Peyer's patch (tissue), 4 donors: ENCODE results near the gene EBNA1BP2. TPM values are rescaled to one million over a fixed set of nuclear protein-coding genes. Genes with fewer than 3 reads are reported as not detected.
"Not testable (repeated sequence)": the region's sequence is repeated elsewhere in the genome, so short reads cannot be mapped to it uniquely, and the experiment has no call there.

Source experiments
- DNase-seq, 3 donors: peaks; one replicate each; pipeline ENCODE4 v3.0.0-alpha.2; 2017 to 2019
- H3K27ac ChIP-seq, 4 donors: fragments of 200-600 bp; sonication (generic); one replicate each; pipeline ENCODE4 v1.5.1; 2016 to 2019
- H3K27me3 ChIP-seq, 2 donors: fragments of 200-600 bp; sonication (generic); one replicate each; pipeline ENCODE4 v1.5.1; 2019
- H3K36me3 ChIP-seq, 3 donors: fragments of 200-600 bp; sonication (generic); one replicate each; pipeline ENCODE4 v1.5.1; 2016 to 2019
- H3K4me1 ChIP-seq, 4 donors: fragments of 200-600 bp; sonication (generic); one replicate each; pipeline ENCODE4 v1.5.1; 2016 to 2019
- H3K4me3 ChIP-seq, 4 donors: fragments of 200-600 bp; sonication (generic); 1 replicate in 3 of 4; 2 replicates in 1 of 4; pipeline ENCODE4 v1.5.1; 2016 to 2019; ENCODE audit warnings: mild to moderate bottlenecking in 1 of 4
- H3K9me3 ChIP-seq, 4 donors: fragments of 200-600 bp; sonication (generic); one replicate each; pipeline ENCODE4 v1.5.1; 2016 to 2019; ENCODE audit warnings: mild to moderate bottlenecking in 1 of 4
- POLR2A ChIP-seq, 2 donors: fragments of 450-650 bp; IDR thresholded peaks; one replicate each; pipeline ENCODE4 v1.5.1; 2017; ENCODE audit warnings: antibody characterized with exemption in 2 of 2, mild to moderate bottlenecking in 2 of 2, moderate library complexity in 2 of 2
- small RNA-seq, 2 donors: library from RNA; depleted of rRNA; stranded (forward); fragments of <200 nt; gene quantifications; one replicate each; pipeline ENCODE3, GENCODE V24; 2016
- total RNA-seq, 4 donors: library from RNA; depleted of rRNA; stranded (reverse); fragments of >200 nt; gene quantifications; one replicate each; pipeline ENCODE4 v1.1.0, GENCODE V29; 2016
- TF ChIP-seq, protein P1 (sequence below), 6 experiments: fragments of 450-650 bp in 4 of 6; fragments of 200-600 bp in 2 of 6; sonication (generic) in 1 of 6; IDR thresholded peaks; one replicate each; pipeline ENCODE4 v1.5.1; 2017 to 2019; ENCODE audit warnings: antibody characterized with exemption in 6 of 6, mild to moderate bottlenecking in 3 of 6, moderate library complexity in 1 of 6

EBNA1BP2 gene
- total RNA-seq, 4 donors from 2014 or later: 12.8 to 62.7 (median 23.3) TPM

DNA sequence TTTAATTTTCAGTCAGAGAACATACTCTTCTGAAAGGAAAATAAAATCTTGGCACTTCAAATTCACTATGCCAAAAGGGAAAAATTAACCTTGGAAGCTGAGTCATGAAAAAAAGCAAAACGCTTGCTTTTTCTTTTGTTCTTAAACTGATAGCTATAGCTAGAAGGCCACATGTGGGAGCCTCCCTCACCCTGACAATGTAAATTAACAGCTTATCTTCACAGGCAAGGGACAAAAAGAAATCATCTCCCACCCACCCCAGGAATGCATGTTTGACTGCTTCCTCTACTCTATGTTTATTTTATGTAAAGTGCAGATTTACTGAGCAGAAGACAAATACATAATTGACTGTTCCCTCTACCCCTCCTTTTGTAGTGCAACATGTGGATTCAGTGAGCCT lies 38.0 kb downstream of the EBNA1BP2 start:
- Histone ChIP-seq H3K9me3 (no peaks in the 10 kb centered on the region), H3K4me3 (no peak overlapping the region), H3K36me3 (no peaks in the 10 kb centered on the region), H3K27ac (no peak overlapping the region), H3K4me1 (no peaks in the 10 kb centered on the region), H3K27me3 (no peaks in the 10 kb centered on the region)
- TF ChIP-seq POLR2A (IDR thresholded peaks at IDR 0.05): no peak
- TF ChIP-seq, protein P1, sequence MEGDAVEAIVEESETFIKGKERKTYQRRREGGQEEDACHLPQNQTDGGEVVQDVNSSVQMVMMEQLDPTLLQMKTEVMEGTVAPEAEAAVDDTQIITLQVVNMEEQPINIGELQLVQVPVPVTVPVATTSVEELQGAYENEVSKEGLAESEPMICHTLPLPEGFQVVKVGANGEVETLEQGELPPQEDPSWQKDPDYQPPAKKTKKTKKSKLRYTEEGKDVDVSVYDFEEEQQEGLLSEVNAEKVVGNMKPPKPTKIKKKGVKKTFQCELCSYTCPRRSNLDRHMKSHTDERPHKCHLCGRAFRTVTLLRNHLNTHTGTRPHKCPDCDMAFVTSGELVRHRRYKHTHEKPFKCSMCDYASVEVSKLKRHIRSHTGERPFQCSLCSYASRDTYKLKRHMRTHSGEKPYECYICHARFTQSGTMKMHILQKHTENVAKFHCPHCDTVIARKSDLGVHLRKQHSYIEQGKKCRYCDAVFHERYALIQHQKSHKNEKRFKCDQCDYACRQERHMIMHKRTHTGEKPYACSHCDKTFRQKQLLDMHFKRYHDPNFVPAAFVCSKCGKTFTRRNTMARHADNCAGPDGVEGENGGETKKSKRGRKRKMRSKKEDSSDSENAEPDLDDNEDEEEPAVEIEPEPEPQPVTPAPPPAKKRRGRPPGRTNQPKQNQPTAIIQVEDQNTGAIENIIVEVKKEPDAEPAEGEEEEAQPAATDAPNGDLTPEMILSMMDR (IDR thresholded peaks at IDR 0.05): no peak
- no peak for DNase-seq

DNA sequence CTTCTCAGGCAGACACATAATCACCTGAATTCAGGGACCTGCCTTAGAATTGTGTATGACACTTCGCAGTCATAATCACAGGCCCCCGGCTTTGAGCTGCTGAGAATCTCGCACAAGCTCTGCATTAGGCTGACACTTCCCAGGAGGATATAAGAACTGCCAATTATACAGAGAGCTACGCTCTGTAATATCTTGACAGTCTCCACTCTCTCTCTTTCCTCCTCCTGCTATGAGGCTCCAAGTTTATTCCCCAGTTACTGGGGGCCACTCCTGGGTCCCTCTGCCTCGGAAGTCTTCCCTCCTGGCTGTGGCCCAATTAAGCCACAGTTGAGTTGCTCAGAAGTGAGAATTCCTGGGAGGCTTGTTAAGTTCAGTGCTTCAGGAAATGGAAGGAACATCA lies 42.7 kb downstream of the EBNA1BP2 start:
- Histone ChIP-seq H3K27ac (no peak overlapping the region), H3K36me3 (no peaks in the 10 kb centered on the region), H3K4me1 (no peaks in the 10 kb centered on the region), H3K27me3 (no peaks in the 10 kb centered on the region), H3K9me3 (no peaks in the 10 kb centered on the region), H3K4me3 (no peak overlapping the region)
- TF ChIP-seq POLR2A (IDR thresholded peaks at IDR 0.05): no peak
- TF ChIP-seq, protein P1 (IDR thresholded peaks at IDR 0.05): no peak
- DNase-seq: no peak

DNA sequence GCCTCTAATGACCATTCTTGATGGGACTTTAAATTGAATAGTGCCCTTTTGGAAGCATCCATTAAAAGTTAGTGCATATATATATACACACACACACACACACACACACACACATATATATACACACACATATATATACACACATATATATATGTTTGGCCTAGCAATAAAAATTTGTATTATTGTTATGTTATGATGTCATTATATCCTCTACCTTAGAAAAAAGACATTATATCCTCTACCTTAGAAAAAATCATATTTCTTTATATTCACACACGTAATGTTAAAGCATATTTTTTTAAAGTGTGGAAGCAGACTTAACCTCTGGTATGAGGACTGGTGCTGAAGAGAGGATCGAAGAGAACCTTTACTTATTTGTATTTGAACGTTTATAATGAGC lies 43.3 kb downstream of the EBNA1BP2 start:
- Histone ChIP-seq H3K36me3 (no peaks in the 10 kb centered on the region), H3K27me3 (no peaks in the 10 kb centered on the region), H3K4me3 (no peak overlapping the region), H3K4me1 (no peaks in the 10 kb centered on the region), H3K27ac (no peak overlapping the region), H3K9me3 (no peaks in the 10 kb centered on the region)
- no peak for DNase-seq
- TF ChIP-seq, protein P1 (IDR thresholded peaks at IDR 0.05): no peak
- TF ChIP-seq POLR2A (IDR thresholded peaks at IDR 0.05): no peak

DNA sequence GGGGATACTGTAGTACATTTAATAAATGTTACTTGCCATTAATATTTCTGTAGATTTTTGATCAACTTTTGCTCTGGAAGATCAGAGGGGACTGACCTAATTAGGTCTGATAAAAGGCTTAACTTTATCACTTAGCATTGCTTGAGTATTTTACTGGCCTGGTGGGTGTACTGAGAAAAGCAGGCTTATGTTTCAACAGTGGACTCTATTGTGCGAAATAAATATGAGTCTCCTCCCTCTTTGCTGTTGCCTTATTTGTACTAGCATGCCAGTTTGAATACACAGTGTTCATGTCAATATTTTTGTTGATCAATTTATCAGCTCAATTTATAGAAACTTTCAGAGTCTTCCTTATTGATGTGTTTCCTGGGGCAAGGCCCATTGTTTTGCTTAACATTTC lies 49.1 kb downstream of the EBNA1BP2 start:
- H3K9me3 ChIP-seq: no peaks in the 10 kb centered on the region
- no peaks in the 10 kb centered on the region for H3K4me1 ChIP-seq
- H3K27ac ChIP-seq: no peak overlapping the region
- no peak for TF ChIP-seq POLR2A (IDR thresholded peaks at IDR 0.05)
- TF ChIP-seq, protein P1 (IDR thresholded peaks at IDR 0.05): no peak
- no peaks in the 10 kb centered on the region for H3K27me3 ChIP-seq
- no peaks in the 10 kb centered on the region for H3K36me3 ChIP-seq
- no peak overlapping the region for H3K4me3 ChIP-seq
- DNase-seq: no peak

DNA sequence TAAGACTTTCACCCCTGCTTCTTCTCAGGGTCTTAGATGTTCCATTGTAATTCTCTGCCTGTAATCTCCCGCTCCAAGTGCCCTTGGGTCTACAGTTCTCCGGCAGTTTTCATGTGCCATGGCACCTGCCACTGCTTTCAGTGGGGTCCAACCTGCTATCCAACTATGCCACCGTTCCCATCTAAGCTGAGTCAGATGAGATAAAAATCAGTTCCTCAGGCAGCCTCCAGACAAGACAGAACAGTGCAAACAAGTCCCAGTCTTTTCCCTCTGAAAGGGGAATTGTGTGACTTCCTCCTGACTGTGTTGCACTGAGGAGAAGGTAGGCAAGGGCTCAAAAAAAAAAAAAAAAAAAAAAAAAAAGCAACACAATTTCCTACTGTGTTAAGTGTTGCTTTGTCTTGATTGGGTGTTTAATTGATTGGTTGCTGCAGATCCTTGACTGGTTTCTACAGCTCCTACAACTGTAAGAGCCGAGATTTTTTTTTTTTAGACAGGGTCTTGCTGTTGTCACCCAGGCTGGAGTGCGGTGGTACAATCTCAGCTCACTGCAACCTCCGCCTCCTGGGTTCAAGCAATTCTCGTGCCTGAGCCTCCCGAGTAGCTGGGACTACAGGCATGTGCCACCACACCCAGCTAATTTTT lies 50.7 kb downstream of the EBNA1BP2 start:
- no peaks in the 10 kb centered on the region for H3K27me3 ChIP-seq
- no peak overlapping the region for H3K27ac ChIP-seq
- no peaks in the 10 kb centered on the region for H3K36me3 ChIP-seq
- H3K4me3 ChIP-seq: no peak overlapping the region
- no peak for DNase-seq
- no peaks in the 10 kb centered on the region for H3K9me3 ChIP-seq
- no peaks in the 10 kb centered on the region for H3K4me1 ChIP-seq
- no peak for TF ChIP-seq POLR2A (IDR thresholded peaks at IDR 0.05)
- TF ChIP-seq, protein P1 (IDR thresholded peaks at IDR 0.05): no peak

DNA sequence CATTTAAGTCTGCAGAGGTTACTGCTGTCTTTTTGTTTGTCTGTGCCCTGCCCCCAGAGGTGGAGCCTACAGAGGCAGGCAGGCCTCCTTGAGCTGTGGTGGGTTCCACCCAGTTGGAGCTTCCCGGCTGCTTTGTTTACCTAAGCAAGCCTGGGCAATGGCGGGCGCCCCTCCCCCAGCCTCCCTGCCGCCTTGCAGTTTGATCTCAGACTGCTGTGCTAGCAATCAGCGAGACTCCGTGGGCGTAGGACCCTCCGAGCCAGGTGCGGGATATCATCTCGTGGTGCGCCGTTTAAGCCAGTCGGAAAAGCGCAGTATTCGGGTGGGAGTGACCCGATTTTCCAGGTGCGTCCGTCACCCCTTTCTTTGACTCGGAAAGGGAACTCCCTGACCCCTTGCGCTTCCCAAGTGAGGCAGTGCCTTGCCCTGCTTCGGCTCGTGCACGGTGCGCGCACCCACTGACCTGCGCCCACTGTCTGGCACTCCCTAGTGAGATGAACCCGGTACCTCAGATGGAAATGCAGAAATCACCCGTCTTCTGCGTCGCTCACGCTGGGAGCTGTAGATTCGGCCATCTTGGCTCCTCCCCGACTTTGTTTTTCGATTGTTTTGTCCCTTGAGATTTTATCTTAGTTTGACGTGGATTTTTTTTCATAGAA lies 52.0 kb downstream of the EBNA1BP2 start:
- not testable (repeated sequence) for H3K27me3 ChIP-seq, H3K4me3 ChIP-seq, H3K27ac ChIP-seq, DNase-seq, H3K4me1 ChIP-seq, H3K36me3 ChIP-seq, H3K9me3 ChIP-seq

Small RNAs within 50 kb of the gene (small RNA-seq; reads per million reads assigned to genes)
- 0 reads per million in 2 donors for gene RNA5SP46

Other genes starting within 250 kb of the EBNA1BP2 start
- 10 to 100 TPM; 15.7 to 35.7 (median 32.3) TPM for gene SLC2A1, start 213.4 kb downstream of the EBNA1BP2 start, total RNA-seq
- not detected for gene CFAP57, start within 50 bp of the EBNA1BP2 start, total RNA-seq
- gene TMEM125, start 97.7 kb upstream of the EBNA1BP2 start, total RNA-seq: 10 to 100 TPM; 14.0 to 87.7 (median 74.8) TPM
- 10 to 100 TPM in 3 of 4 donors, 1 to 10 TPM in 1; 4.1 to 80.9 (median 74.4) TPM for gene C1orf210, start 113.3 kb upstream of the EBNA1BP2 start, total RNA-seq
- gene TIE1, start 128.7 kb upstream of the EBNA1BP2 start, total RNA-seq: 10 to 100 TPM in 2 of 4 donors, 1 to 10 TPM in 2; 5.6 to 38.8 (median 8.9) TPM
- gene MPL, start 165.5 kb upstream of the EBNA1BP2 start, total RNA-seq: not detected
- 10 to 100 TPM in 1 of 4 donors, 1 to 10 TPM in 3; 3.4 to 14.9 (median 6.3) TPM for gene CDC20, start 186.7 kb upstream of the EBNA1BP2 start, total RNA-seq
- 100 to 1,000 TPM in 1 of 4 donors, 10 to 100 TPM in 3; 29.7 to 101 (median 71.3) TPM for gene ELOVL1, start 195.7 kb upstream of the EBNA1BP2 start, total RNA-seq
- 10 to 100 TPM; 36.1 to 58.6 (median 38.7) TPM for gene MED8, start 217.5 kb upstream of the EBNA1BP2 start, total RNA-seq
- gene SZT2, start 217.6 kb upstream of the EBNA1BP2 start, total RNA-seq: 100 to 1,000 TPM in 2 of 4 donors, 10 to 100 TPM in 2; 76.9 to 129 (median 104) TPM